OCI-LY7 (cell line): Measurements from ENCODE around the gene GJB6.

Experiments used
- CTCF ChIP-seq: fragments of 200-600 bp; sonication (generic); conservative IDR thresholded peaks from 2 replicates; pipeline ENCODE4 v1.5.1; 2014; ENCODE audit warnings: mild to moderate bottlenecking, antibody characterized with exemption, low read length, moderate library complexity, mixed read lengths
- EZH2phosphoT487 ChIP-seq: fragments of 200-600 bp; sonication (generic); IDR thresholded peaks from 2 replicates; pipeline ENCODE4 v1.6.1; 2018; ENCODE audit warnings: low read depth, borderline replicate concordance, mild to moderate bottlenecking, mixed run types, antibody characterized with exemption, low read length, moderate library complexity, mixed read lengths

GRCh38 chr13:20217168-20217567, 15.0 kb downstream of the GJB6 start:
- no peak for TF ChIP-seq CTCF
- no peak for TF ChIP-seq EZH2phosphoT487
